ENCODE data around the gene CACNB3.

DNA sequence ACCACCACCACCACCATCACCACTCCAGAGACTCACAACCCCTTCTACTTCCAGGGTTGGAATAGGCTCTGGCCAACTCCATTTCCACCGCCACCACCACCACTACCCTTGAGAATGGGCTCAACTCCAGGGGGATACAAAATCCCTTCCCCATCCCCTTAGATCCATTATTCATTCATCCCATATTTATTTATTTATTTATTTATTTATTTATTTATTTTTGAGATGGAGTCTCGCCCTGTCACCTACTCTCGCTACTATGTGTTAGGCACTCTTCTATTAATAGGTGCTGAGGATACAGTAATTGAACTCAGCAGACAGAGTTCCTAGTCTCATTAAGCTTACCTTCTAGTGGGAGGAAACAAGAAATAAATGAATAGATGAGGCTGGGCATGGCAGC lies 24.6 kb upstream of the CACNB3 start:
- TF ChIP-seq, protein P1, sequence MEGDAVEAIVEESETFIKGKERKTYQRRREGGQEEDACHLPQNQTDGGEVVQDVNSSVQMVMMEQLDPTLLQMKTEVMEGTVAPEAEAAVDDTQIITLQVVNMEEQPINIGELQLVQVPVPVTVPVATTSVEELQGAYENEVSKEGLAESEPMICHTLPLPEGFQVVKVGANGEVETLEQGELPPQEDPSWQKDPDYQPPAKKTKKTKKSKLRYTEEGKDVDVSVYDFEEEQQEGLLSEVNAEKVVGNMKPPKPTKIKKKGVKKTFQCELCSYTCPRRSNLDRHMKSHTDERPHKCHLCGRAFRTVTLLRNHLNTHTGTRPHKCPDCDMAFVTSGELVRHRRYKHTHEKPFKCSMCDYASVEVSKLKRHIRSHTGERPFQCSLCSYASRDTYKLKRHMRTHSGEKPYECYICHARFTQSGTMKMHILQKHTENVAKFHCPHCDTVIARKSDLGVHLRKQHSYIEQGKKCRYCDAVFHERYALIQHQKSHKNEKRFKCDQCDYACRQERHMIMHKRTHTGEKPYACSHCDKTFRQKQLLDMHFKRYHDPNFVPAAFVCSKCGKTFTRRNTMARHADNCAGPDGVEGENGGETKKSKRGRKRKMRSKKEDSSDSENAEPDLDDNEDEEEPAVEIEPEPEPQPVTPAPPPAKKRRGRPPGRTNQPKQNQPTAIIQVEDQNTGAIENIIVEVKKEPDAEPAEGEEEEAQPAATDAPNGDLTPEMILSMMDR (IDR thresholded peaks at IDR 0.05 in 4 of 5, conservative IDR thresholded peaks at IDR 0.05 in 1 of 5), result no peak
- TF ChIP-seq POLR2A (IDR thresholded peaks at IDR 0.05), result no peak
